HepG2 (cell line): ENCODE results near the gene WDR3. TPM values are rescaled to one million over a fixed set of nuclear protein-coding genes. Genes with fewer than 3 reads are reported as not detected.

ENCODE experiments used
- HINFP ChIP-seq: sonication (generic); formaldehyde crosslinking; IDR thresholded peaks from 2 replicates; pipeline ENCODE4 v1.4.0; 2020; ENCODE audit warnings: low read depth, mild to moderate bottlenecking, missing genetic modification reagents
- KLF11 ChIP-seq: IDR thresholded peaks from 2 replicates; pipeline ENCODE4 v1.6.1; 2016; ENCODE audit warnings: missing compliant biosample characterization
- KLF13 ChIP-seq: sonication (generic); formaldehyde crosslinking; IDR thresholded peaks from 2 replicates; pipeline ENCODE4 v1.4.0; 2020; ENCODE audit warnings: mild to moderate bottlenecking, missing genetic modification reagents
- RCOR2 ChIP-seq: IDR thresholded peaks from 2 replicates; pipeline ENCODE4 v1.6.1; 2016; ENCODE audit warnings: missing biosample characterization, missing genetic modification reagents
- SIN3A ChIP-seq: IDR thresholded peaks from 2 replicates; pipeline ENCODE4 v1.6.1; 2011; ENCODE audit warnings: low read depth, mild to moderate bottlenecking, control low read depth, low read length, borderline replicate concordance
- TCF7L2 ChIP-seq: IDR thresholded peaks from 2 replicates; pipeline ENCODE4 v1.6.1; 2011; ENCODE audit warnings: mild to moderate bottlenecking, low read depth, low read length, moderate library complexity
- ZFP36L2 ChIP-seq: sonication (generic); formaldehyde crosslinking; IDR thresholded peaks from 2 replicates; pipeline ENCODE4 v1.4.0; 2020; ENCODE audit warnings: missing genetic modification reagents
- ZNF160 ChIP-seq: sonication (generic); formaldehyde crosslinking; IDR thresholded peaks from 2 replicates; pipeline ENCODE4 v1.8.0; 2022; ENCODE audit warnings: mild to moderate bottlenecking, inconsistent platforms, missing genetic modification reagents
- ZNF17 ChIP-seq: sonication (generic); formaldehyde crosslinking; IDR thresholded peaks from 2 replicates; pipeline ENCODE4 v1.5.0; 2020; ENCODE audit warnings: mild to moderate bottlenecking, missing genetic modification reagents
- ZNF3 ChIP-seq: IDR thresholded peaks from 2 replicates; pipeline ENCODE4 v1.7.0; 2017; ENCODE audit warnings: inconsistent platforms
- ZNF318 ChIP-seq: sonication (generic); formaldehyde crosslinking; IDR thresholded peaks from 2 replicates; pipeline ENCODE4 v1.4.0; 2020; ENCODE audit warnings: mild to moderate bottlenecking, missing genetic modification reagents
- ZNF530 ChIP-seq: sonication (generic); formaldehyde crosslinking; IDR thresholded peaks from 2 replicates; pipeline ENCODE4 v1.5.0; 2020; ENCODE audit warnings: low read depth, mild to moderate bottlenecking, missing genetic modification reagents
- polyA plus RNA-seq, 8 experiments: library from polyadenylated mRNA; depleted of rRNA in 3 of 8; stranded (reverse) in 7 of 8; unstranded in 1 of 8; fragments of >200 nt; fragmentation: Illumina TruSeq in 4 of 8; extraction: Trizol in 4 of 8; gene quantifications; 2 replicates each; pipeline versions ENCODE4 v1.2.1 to v1.2.3, GENCODE V29; 2011 to 2016; ENCODE audit warnings: low read depth in 4 of 8, missing spikeins in 1 of 8, mixed read lengths in 1 of 8; ENCODE audit not compliant: insufficient read depth in 1 of 8
- total RNA-seq, 5 experiments: library from RNA; depleted of rRNA; stranded (reverse); fragments of >200 nt; fragmentation: Illumina TruSeq; extraction: Trizol; gene quantifications; 2 replicates each; pipeline ENCODE4 v1.2.3, GENCODE V29; 2016; ENCODE audit warnings: low read depth in 1 of 5
- TF ChIP-seq, protein P1 (sequence below): sonication (generic); formaldehyde crosslinking; IDR thresholded peaks from 2 replicates; pipeline ENCODE4 v1.4.0; 2020; ENCODE audit warnings: low read depth, missing genetic modification reagents

WDR3 gene
- total and polyA plus RNA-seq, 2 of the 13 experiments (the other 11 are each of a cell fraction or from before 2014, with no cell fraction given): 15.9 to 55.5 TPM

GRCh38 chr1:117929343-117930172 is at the start of gene WDR3, which contains the start of gene GDAP2 (continued):
- TF ChIP-seq ZNF17 (CRISPR knock-in tag) (no peak), ZFP36L2 (CRISPR knock-in tag) (no peak), KLF13 (CRISPR knock-in tag) (no peak), SIN3A (peak; percentile 44; the same call in 1 of the 2 replicates), ZNF530 (no peak), ZNF318 (CRISPR knock-in tag) (no peak), KLF11 (CRISPR knock-in tag) (no peak), RCOR2 (CRISPR knock-in tag) (no peak), HINFP (CRISPR knock-in tag) (0 out of 2 replicates have a peak, but pooled peaks have one; percentile 48), ZNF3 (CRISPR knock-in tag) (no peak), TCF7L2 (no peak), ZNF160 (CRISPR knock-in tag) (peak; percentile 48; the same call in 1 of the 2 replicates)
- TF ChIP-seq, protein P1, sequence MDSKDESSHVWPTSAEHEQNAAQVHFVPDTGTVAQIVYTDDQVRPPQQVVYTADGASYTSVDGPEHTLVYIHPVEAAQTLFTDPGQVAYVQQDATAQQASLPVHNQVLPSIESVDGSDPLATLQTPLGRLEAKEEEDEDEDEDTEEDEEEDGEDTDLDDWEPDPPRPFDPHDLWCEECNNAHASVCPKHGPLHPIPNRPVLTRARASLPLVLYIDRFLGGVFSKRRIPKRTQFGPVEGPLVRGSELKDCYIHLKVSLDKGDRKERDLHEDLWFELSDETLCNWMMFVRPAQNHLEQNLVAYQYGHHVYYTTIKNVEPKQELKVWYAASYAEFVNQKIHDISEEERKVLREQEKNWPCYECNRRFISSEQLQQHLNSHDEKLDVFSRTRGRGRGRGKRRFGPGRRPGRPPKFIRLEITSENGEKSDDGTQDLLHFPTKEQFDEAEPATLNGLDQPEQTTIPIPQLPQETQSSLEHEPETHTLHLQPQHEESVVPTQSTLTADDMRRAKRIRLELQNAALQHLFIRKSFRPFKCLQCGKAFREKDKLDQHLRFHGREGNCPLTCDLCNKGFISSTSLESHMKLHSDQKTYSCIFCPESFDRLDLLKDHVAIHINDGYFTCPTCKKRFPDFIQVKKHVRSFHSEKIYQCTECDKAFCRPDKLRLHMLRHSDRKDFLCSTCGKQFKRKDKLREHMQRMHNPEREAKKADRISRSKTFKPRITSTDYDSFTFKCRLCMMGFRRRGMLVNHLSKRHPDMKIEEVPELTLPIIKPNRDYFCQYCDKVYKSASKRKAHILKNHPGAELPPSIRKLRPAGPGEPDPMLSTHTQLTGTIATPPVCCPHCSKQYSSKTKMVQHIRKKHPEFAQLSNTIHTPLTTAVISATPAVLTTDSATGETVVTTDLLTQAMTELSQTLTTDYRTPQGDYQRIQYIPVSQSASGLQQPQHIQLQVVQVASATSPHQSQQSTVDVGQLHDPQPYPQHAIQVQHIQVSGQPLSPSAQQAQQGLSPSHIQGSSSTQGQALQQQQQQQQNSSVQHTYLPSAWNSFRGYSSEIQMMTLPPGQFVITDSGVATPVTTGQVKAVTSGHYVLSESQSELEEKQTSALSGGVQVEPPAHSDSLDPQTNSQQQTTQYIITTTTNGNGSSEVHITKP: peak; percentile 77
